Activated T-helper 1 cell treated with anti-CD3 and anti-CD28 coated beads, Interleukin-12 subunit alpha, Interleukin-12 subunit beta, Interleukin-2, Interleukin-4 antibody, amounts not matched to agents 30 ng/mL and 10 ng/mL and 1 ng/mL, durations not matched to agents 14 hours and 24 hours and 36 hours (primary cell): Measurements from ENCODE around the gene FUT3. TPM values are rescaled to one million over a fixed set of nuclear protein-coding genes. Genes with fewer than 3 reads are reported as not detected.

ENCODE experiments used
- total RNA-seq: library from RNA; stranded (reverse); gene quantifications from 2 replicates; pipeline ENCODE4 v1.2.3, GENCODE V29; 2022

FUT3 gene
- total RNA-seq, 1 donor from 2014 or later, result not detected

Other genes starting within 250 kb of the FUT3 start
- gene SAFB2, start 228.7 kb downstream of the FUT3 start, total RNA-seq, result 104 and 106 TPM in 2 replicates
- 143 and 146 TPM in 2 replicates for gene SAFB, start 228.4 kb downstream of the FUT3 start, total RNA-seq
- 57.4 and 60.6 TPM in 2 replicates for gene MICOS13, start 170.9 kb downstream of the FUT3 start, total RNA-seq
- gene HSD11B1L, start 170.4 kb downstream of the FUT3 start, total RNA-seq, result 1.9 TPM in 2 replicates
- 1,000 and 1,001 TPM in 2 replicates for gene RPL36, start 161.2 kb downstream of the FUT3 start, total RNA-seq
- 180 and 186 TPM in 2 replicates for gene LONP1, start 131.3 kb downstream of the FUT3 start, total RNA-seq
- gene CATSPERD, start 130.8 kb downstream of the FUT3 start, total RNA-seq, result not detected in 2 replicates
- 7.4 and 9.2 TPM in 2 replicates for gene PRR22, start 66.7 kb downstream of the FUT3 start, total RNA-seq
- 85.9 and 87.1 TPM in 2 replicates for gene DUS3L, start 60.3 kb downstream of the FUT3 start, total RNA-seq
- 0.23 and 0.44 TPM in 2 replicates for gene NRTN, start 46.4 kb downstream of the FUT3 start, total RNA-seq
- gene FUT6, start 11.7 kb downstream of the FUT3 start, total RNA-seq, result not detected in 2 replicates
- not detected in 2 replicates for gene FUT5, start 19.1 kb upstream of the FUT3 start, total RNA-seq
- 230 and 243 TPM in 2 replicates for gene NDUFA11, start 52.3 kb upstream of the FUT3 start, total RNA-seq
- 3.5 and 4.2 TPM in 2 replicates for gene VMAC, start 53.4 kb upstream of the FUT3 start, total RNA-seq
- 3.4 and 3.6 TPM in 2 replicates for gene CAPS, start 62.8 kb upstream of the FUT3 start, total RNA-seq
- 122 and 126 TPM in 2 replicates for gene RANBP3, start 126.7 kb upstream of the FUT3 start, total RNA-seq